ENCODE results near the gene EN2.

Gene EN2

GRCh38 chr7:155484483-155485399, 26.8 kb downstream of the EN2 start:
- DNase-seq (ENCODE audit: low read depth in 1 of 2, low spot score in 1 of 2), result no peak

- DNase-seq (ENCODE audit: low read depth in 1 of 2, low spot score in 1 of 2), result no peak
Observed at GRCh38 chr7:155486783-155487508, 29.0 kb downstream of the EN2 start.

GRCh38 chr7:155487509-155488482, 29.9 kb downstream of the EN2 start:
- no peak for DNase-seq (ENCODE audit: low read depth in 1 of 2, low spot score in 1 of 2)

GRCh38 chr7:155488483-155489127, 30.7 kb downstream of the EN2 start:
- no peak for DNase-seq (ENCODE audit: low read depth in 1 of 2, low spot score in 1 of 2)

GRCh38 chr7:155489158-155489840, 31.4 kb downstream of the EN2 start:
- no peak for DNase-seq (ENCODE audit: low read depth in 1 of 2, low spot score in 1 of 2)

GRCh38 chr7:155489862-155490696, 32.1 kb downstream of the EN2 start:
- no peak for DNase-seq (ENCODE audit: low read depth in 1 of 2, low spot score in 1 of 2)

- no peak for DNase-seq (ENCODE audit: low read depth in 1 of 2, low spot score in 1 of 2)
Observed at GRCh38 chr7:155490697-155491628, 33.0 kb downstream of the EN2 start.

- DNase-seq (ENCODE audit: low read depth in 1 of 2, low spot score in 1 of 2), result no peak
Observed at GRCh38 chr7:155491812-155492211, 33.9 kb downstream of the EN2 start.

GRCh38 chr7:155493744-155494538, 36.0 kb downstream of the EN2 start:
- no peak for DNase-seq (ENCODE audit: low read depth in 1 of 2, low spot score in 1 of 2)

- no peak for DNase-seq (ENCODE audit: low read depth in 1 of 2, low spot score in 1 of 2)
Observed at GRCh38 chr7:155494551-155494950, 36.6 kb downstream of the EN2 start.

- no peak for DNase-seq (ENCODE audit: low read depth in 1 of 2, low spot score in 1 of 2)
Observed at GRCh38 chr7:155495440-155496248, 37.7 kb downstream of the EN2 start.

GRCh38 chr7:155496267-155497005, 38.5 kb downstream of the EN2 start:
- DNase-seq (ENCODE audit: low read depth in 1 of 2, low spot score in 1 of 2), result no peak

- no peak for DNase-seq (ENCODE audit: low read depth in 1 of 2, low spot score in 1 of 2)
Observed at GRCh38 chr7:155497149-155497901, 39.4 kb downstream of the EN2 start.

GRCh38 chr7:155505422-155505793, 47.5 kb downstream of the EN2 start:
- DNase-seq (ENCODE audit: low read depth in 1 of 2, low spot score in 1 of 2), result no peak

- no peak for DNase-seq (ENCODE audit: low read depth in 1 of 2, low spot score in 1 of 2)
Observed at GRCh38 chr7:155506854-155507337, 49.0 kb downstream of the EN2 start.

Measured in activated T-helper 1 cell treated with anti-CD3 and anti-CD28 coated beads, Interleukin-2, amount 50 U/mL, for 16 hours (primary cell).